ENCODE results near the gene PGC.

- TF ChIP-seq CTCF (IDR thresholded peaks at IDR 0.05), result no peak
- no peak for TF ChIP-seq EP300 (IDR thresholded peaks at IDR 0.05)
Measured at GRCh38 chr6:41689171-41690008, 57.8 kb downstream of the PGC start.

Data from ovary (tissue), 3 donors.